Measurements from ENCODE around the gene COL6A5. TPM values are rescaled to one million over a fixed set of nuclear protein-coding genes. Genes with fewer than 3 reads are reported as not detected.

Gene COL6A5
- polyA plus RNA-seq, 3 donors = not detected

- Mint-ChIP-seq H3K27ac (peak overlapping the region in 1 of 7 donors; percentile 1), H3K9me3 (peaks cover 0 to 1% (median 0%) of the 10 kb centered on the region in 7 donors), H3K4me1 (no peaks in the 10 kb centered on the region), H3K4me3 (no peak overlapping the region), H3K27me3 (ENCODE audit: low read depth in 3 of 3) (peaks cover 11 to 16% (median 12%) of the 10 kb centered on the region in 3 donors), H3K36me3 (no peaks in the 10 kb centered on the region)
- H4K20me1 ChIP-seq (ENCODE audit: insufficient read depth, low read length) = no peaks in the 10 kb centered on the region
- H3K4me2 ChIP-seq (replicated peaks; ENCODE audit: extremely low read depth, low read length, poor library complexity, severe bottlenecking) = no peak overlapping the region
- H3K79me2 ChIP-seq (ENCODE audit: insufficient read depth, low read length) = no peaks in the 10 kb centered on the region
- no peak for DNase-seq
- H2AFZ ChIP-seq (ENCODE audit: insufficient read depth, low read depth, low read length, poor library complexity, severe bottlenecking) = no peak overlapping the region
- no peak overlapping the region for H3K4me3 ChIP-seq (replicated peaks in 1 of 3; ENCODE audit: low read depth in 2 of 3, low read length in 3 of 3)
- H3K9me3 ChIP-seq (replicated peaks in 1 of 2; ENCODE audit: control insufficient read depth in 1 of 2, insufficient read depth in 1 of 2, low read length in 2 of 2) = no peaks in the 10 kb centered on the region
- intact Hi-C loops (cut with micrococcal nuclease) = no loop called here
- 100% methylated on average over 2 of the region's 2 CpGs for WGBS (ENCODE audit: insufficient coverage)
- H3K36me3 ChIP-seq (replicated peaks in 1 of 2; ENCODE audit: control insufficient read depth in 1 of 2, insufficient read depth in 2 of 2, low read length in 2 of 2) = no peaks in the 10 kb centered on the region
- H3K4me1 ChIP-seq (ENCODE audit: control insufficient read depth in 1 of 2, insufficient read depth in 2 of 2, low read length in 2 of 2) = no peaks in the 10 kb centered on the region
- H3K27me3 ChIP-seq (ENCODE audit: control insufficient read depth in 2 of 2, insufficient read depth in 2 of 2, low read length in 2 of 2) = peaks cover 7 to 10% of the 10 kb centered on the region in 2 donors
- no peak overlapping the region for H3K27ac ChIP-seq (ENCODE audit: low read depth in 1 of 2, low read length in 2 of 2)
- no peak overlapping the region for H3K9ac ChIP-seq (ENCODE audit: insufficient read depth, low read length, poor library complexity, severe bottlenecking)
- no peak for TF ChIP-seq CTCF (IDR thresholded peaks at IDR 0.05)
These were observed 176.9 kb downstream of the COL6A5 start for GRCh38 chr3:130522399-130522798.

DNA sequence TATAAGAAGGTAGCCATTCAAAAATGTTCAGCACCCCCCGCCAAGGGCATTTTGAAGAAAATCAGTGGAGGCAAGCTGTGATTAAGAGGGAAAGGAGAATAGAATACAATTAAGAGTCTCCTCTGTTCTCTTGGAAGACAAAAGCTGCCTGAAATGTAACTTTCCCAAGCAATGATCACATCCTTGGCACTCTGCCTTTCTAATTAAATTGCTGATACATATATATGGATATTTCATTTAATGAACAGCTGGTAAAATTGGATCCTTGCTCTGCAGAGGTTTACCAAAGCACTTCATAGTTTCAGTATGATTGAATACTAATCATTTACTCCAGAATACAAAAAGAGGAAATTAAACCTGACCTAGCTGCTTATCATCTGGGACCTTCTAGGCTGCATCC, 182.0 kb downstream of the COL6A5 start:
- no peaks in the 10 kb centered on the region for H3K27me3 ChIP-seq (ENCODE audit: control insufficient read depth in 2 of 2, insufficient read depth in 2 of 2, low read length in 2 of 2)
- WGBS (ENCODE audit: insufficient coverage) = no CpG with 5 or more reads among the region's 1 CpG
- Mint-ChIP-seq H3K27me3 (ENCODE audit: low read depth in 3 of 3) (peaks cover 3 to 5% (median 5%) of the 10 kb centered on the region in 3 donors), H3K27ac (no peak overlapping the region), H3K4me3 (no peak overlapping the region), H3K9me3 (peaks cover 0 to 1% (median 0%) of the 10 kb centered on the region in 7 donors), H3K36me3 (no peaks in the 10 kb centered on the region), H3K4me1 (no peaks in the 10 kb centered on the region)
- no peaks in the 10 kb centered on the region for H3K36me3 ChIP-seq (replicated peaks in 1 of 2; ENCODE audit: control insufficient read depth in 1 of 2, insufficient read depth in 2 of 2, low read length in 2 of 2)
- H3K27ac ChIP-seq (ENCODE audit: low read depth in 1 of 2, low read length in 2 of 2) = no peak overlapping the region
- H3K79me2 ChIP-seq (ENCODE audit: insufficient read depth, low read length) = no peaks in the 10 kb centered on the region
- H4K20me1 ChIP-seq (ENCODE audit: insufficient read depth, low read length) = no peaks in the 10 kb centered on the region
- no peak for DNase-seq
- no peak overlapping the region for H3K4me3 ChIP-seq (replicated peaks in 1 of 3; ENCODE audit: low read depth in 2 of 3, low read length in 3 of 3)
- no peak for TF ChIP-seq CTCF (IDR thresholded peaks at IDR 0.05)
- no peaks in the 10 kb centered on the region for H3K4me1 ChIP-seq (ENCODE audit: control insufficient read depth in 1 of 2, insufficient read depth in 2 of 2, low read length in 2 of 2)
- no peak overlapping the region for H3K4me2 ChIP-seq (replicated peaks; ENCODE audit: extremely low read depth, low read length, poor library complexity, severe bottlenecking)
- no peak overlapping the region for H2AFZ ChIP-seq (ENCODE audit: insufficient read depth, low read depth, low read length, poor library complexity, severe bottlenecking)
- intact Hi-C loops (cut with micrococcal nuclease) = no loop called here
- H3K9ac ChIP-seq (ENCODE audit: insufficient read depth, low read length, poor library complexity, severe bottlenecking) = no peak overlapping the region
- H3K9me3 ChIP-seq (replicated peaks in 1 of 2; ENCODE audit: control insufficient read depth in 1 of 2, insufficient read depth in 1 of 2, low read length in 2 of 2) = no peaks in the 10 kb centered on the region

Measured in CD14-positive monocyte (primary cell).